GM21447 (cell line): ENCODE measurements around the gene NOP9.

Experiments
- ATAC-seq: cut with Tn5 transposase; IDR thresholded peaks from one replicate; pipeline ENCODE4 v1.9.1; 2021; ENCODE audit not compliant: unreplicated experiment

NOP9 gene

DNA sequence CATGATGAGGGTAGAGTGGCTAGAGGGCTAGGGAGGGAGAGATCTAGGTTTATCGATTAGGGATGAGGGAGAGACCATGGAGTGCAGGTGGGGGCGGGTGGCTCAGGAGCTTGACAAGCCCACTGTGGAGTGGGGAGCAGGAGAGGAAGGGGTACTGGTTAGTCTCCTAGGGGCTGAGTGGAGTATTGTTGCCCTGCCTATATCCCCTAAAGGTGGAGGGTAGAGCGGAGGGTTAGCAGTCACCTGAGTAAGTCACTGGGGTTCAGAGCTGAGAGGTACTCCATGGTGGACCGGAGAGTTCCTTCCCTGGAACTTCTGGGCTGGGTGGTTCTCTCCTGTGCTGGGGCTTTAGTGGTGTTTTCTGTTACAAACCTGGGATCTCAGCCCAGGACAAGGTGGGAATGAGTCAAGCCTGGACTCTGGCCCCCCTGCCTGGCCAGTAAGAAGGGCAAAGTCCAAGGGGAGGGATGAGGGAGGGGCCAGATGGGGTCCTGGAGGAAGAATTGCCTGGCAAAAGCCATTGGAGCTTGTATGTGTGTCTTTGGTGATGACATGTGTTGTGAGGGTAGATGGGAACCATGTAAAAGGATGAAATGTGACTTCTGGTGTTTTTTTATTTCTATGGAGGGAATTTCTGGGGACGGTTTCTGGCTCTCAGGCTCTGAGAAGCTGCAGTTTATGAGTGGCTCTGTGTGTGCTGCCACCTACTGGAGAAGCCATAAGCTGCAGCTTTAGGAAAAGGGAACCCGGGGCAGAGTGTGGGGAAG is 8.1 kb downstream of the NOP9 start, which contains the start of gene CIDEB:
Gene CIDEB, minus strand, starts transcription at position 403 of the 767 bp plus-strand sequence. Its CDS starts 119 bp downstream, at position 284.
- ATAC-seq: no peak

DNA sequence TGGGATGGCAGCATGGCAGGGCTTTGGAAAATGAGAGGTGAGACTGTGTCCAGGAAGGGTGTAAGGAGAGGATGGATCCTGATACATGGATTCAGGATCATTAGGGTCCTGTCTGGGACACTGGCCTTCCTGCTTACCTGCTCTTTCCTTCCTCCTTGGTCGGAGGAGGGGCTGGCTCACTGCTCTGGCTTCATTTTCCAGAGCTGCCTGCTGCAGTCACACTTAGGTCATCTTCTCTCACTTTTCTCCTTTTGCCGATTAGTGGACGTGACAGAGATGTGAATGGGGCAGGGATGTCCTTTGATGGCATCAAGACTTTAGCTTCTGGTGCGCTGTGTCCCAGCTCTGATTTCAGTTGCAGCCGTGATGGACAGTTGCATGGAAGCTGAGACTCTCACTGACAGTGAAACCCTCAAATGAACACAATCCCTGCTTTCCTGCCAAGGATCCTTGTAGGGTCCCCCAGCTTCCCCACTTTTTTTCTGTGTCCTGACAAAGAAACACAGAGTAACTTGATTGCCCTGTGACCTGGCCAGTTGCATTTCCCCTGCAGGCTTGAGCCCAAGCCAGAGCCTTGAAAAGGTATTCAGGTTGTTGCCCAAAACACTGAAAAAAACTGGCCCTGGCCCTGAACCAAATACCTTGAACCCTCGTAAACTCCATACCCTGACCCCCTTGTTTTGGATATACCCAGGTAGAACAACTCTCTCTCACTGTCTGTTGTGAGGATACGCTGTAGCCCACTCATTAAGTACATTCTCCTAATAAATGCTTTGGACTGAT is 8.9 kb downstream of the NOP9 start:
- no peak for ATAC-seq

DNA sequence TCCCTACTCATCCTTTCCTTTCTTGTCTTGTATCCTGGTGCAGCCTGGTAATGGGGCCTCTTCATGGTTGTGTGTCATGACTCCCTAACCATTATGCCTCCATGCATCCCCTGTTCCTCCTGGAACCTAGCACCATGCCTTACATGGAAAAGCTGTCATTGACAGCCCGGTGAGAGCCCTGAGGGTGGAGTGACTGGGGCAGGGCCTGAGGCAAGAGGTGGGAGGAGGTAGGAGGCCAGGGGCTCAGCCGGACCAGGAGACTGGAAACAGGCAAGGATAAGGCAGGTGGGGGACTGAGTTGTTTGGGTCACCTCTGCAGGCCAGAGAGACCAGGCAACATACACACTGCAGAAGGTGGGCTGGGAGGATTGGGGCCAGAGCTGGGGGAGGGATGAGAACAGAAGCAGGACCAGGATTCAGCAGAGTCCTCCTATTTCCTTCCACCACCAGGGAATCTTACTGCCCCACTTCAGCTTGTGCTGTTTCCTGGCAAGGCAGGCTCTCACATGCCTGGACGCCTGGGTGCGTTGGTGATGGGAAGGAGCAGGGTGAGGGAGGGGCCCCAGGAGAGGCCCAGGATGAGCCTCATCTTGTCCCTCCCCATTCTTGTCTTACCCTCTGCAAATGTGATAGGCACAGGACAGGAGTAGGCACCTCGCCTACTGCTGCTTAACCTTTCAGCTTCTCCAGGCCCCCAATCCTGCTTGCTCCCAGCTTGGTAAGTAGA is 10.1 kb downstream of the NOP9 start, which contains the start of gene LTB4R2:
Gene LTB4R2, plus strand, starts transcription at position 603 of the 727 bp plus-strand sequence. CDS start 525 bp downstream, outside the sequence.
- no peak for ATAC-seq

DNA sequence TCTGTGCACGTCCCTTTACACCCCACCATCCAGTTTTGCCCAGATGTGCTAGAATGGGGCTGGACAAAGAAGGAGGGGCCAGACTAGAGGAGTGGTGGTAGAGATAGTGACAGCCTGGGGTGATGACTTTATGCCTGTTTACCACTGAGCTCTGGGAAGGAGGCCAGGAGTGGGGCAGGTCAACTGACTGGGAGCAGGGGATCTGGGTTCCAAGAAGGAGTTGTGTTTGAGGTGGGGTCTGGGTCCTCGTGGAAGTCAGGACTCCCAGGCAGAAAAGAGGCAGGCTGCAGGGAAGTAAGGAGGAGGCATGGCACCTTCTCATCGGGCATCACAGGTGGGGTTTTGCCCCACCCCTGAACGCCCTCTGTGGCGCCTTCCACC is 10.6 kb downstream of the NOP9 start:
- ATAC-seq: no peak

DNA sequence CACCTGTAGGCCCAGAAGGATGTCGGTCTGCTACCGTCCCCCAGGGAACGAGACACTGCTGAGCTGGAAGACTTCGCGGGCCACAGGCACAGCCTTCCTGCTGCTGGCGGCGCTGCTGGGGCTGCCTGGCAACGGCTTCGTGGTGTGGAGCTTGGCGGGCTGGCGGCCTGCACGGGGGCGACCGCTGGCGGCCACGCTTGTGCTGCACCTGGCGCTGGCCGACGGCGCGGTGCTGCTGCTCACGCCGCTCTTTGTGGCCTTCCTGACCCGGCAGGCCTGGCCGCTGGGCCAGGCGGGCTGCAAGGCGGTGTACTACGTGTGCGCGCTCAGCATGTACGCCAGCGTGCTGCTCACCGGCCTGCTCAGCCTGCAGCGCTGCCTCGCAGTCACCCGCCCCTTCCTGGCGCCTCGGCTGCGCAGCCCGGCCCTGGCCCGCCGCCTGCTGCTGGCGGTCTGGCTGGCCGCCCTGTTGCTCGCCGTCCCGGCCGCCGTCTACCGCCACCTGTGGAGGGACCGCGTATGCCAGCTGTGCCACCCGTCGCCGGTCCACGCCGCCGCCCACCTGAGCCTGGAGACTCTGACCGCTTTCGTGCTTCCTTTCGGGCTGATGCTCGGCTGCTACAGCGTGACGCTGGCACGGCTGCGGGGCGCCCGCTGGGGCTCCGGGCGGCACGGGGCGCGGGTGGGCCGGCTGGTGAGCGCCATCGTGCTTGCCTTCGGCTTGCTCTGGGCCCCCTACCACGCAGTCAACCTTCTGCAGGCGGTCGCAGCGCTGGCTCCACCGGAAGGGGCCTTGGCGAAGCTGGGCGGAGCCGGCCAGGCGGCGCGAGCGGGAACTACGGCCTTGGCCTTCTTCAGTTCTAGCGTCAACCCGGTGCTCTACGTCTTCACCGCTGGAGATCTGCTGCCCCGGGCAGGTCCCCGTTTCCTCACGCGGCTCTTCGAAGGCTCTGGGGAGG is 11.3 kb downstream of the NOP9 start, which contains the start of gene LTB4R:
Gene LTB4R, plus strand, starts transcription at position 857 of the 959 bp plus-strand sequence. CDS start 4,150 bp downstream, outside the sequence.
- ATAC-seq: peak; percentile 58

DNA sequence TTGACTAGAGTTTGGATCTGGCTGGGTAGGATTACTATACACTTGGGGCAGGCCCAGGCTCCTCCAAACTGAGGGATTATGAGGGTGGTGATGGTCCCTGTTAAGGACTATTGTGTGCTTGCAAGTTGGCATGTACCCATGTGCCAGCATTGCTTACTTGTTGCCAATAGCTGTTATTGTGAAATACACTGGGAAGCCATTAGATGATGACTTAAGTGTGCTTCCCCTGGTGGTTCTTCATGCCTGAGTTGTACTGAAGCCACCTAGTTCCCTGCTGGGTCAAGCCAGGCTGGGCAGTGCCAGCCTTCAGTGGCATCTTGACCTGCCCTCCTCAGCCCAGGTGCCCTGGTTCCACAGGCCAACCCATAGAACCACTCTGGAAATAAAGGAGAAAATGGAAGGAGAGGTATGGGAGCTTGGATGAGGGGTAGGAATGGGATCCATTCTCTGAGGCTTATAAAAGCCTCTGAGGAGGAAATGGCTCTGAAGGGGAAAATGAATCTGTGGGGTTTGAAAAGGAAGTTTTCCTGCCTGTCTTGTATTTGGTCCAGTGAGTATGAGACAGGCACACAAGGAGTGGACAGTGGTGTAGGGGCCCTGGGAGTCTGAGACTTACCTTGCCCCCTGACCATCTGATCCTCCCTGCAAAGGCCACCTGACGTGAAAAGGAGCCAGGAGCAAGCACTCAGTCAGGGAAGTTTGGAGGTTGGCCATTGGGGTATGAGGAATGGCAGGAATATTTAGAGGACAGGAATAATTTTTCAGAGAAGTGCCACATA is 12.4 kb downstream of the NOP9 start:
- no peak for ATAC-seq

DNA sequence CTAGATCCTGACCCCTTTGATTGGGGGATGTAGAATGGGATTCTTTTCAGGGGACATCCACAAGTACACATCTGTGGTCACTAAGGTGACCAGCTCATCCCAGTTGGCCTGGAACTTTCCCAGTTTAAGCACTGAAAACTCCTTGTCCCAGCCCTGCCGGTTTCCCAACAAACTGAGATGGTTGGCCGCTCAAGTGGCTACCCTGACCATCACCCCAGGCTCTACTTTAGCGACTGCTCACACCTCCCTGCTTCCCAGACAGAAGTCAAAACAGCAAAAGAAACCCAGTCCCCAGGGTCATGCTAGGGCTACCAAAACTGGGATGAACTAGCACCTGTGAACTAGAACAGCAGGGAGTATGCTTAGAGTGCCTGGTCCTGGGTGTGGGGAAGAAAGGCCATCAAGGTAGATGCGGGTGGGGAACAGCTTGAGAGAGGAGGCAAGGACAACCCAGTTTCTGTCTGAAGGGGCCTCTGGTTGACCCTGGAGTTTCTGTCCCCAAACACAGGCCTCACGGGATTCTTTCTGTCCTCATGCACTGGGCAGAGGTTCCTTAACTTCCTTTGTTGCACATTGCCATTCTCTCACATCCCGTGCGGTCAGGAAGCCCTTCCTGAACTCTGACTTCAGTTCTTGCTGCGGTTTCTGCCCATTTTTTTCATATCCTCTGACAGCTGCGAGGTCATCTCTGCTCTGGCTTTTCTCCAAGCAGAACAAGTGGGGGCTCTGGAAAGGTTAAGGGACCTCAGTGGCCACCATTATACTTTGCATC is 13.3 kb downstream of the NOP9 start:
- ATAC-seq: no peak

DNA sequence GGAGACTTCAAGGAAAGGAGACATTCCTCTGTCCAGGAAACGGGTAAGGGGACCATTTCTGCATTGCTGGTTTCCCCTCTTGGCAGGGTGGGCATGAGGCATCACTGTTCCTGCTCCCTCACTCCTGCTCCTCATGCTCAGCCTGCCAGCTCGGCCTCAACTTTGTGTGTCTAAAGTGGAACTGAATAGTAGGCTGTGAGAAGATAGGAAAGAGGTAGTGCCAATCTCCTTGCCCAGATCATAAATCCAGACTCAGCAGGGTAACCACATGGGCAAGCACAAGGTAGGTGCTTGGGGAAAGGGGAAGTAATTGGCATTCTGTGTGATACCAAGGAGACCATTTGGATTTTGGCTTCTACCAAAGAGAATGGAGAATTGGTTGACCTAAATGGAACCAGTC is 14.3 kb downstream of the NOP9 start:
- ATAC-seq: no peak

DNA sequence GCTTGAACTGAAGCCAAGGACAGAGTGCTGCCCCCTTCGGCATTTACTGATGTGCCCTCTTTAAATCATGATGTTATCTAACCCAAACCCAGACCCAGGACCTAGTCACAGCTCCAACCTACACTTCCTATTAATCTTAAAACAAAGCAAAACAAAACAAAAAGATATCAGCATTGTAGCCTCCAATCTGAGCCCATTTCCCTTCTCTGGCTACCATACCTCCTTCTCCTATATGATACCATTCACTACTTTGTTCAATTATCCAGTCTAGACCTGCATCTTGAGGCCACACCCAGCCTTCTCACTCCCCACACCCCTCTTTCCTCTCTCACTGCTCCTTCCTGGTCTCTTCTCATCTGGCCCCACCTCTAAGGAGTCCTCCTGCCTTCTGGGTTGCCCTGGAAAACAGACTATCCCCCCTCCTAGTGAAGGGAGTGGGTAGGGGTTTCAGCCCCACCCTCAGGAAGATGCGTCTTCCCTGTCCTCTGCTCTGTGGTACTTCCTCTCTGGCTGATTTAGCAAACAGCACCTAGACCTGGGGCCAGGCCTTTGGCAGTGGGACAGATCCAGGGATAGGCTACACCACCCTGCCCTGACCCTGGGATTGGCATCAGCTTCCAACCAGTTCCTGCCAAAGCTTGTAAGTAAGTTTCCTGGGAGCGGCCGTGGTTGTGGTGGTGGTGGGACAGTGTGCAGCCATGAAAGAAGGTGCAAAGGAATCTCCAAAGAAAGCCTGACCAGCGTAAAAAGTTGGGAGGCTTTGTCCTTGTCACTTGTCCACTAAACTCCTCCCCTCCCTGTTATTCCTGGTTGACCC is 14.9 kb downstream of the NOP9 start:
- ATAC-seq: no peak

DNA sequence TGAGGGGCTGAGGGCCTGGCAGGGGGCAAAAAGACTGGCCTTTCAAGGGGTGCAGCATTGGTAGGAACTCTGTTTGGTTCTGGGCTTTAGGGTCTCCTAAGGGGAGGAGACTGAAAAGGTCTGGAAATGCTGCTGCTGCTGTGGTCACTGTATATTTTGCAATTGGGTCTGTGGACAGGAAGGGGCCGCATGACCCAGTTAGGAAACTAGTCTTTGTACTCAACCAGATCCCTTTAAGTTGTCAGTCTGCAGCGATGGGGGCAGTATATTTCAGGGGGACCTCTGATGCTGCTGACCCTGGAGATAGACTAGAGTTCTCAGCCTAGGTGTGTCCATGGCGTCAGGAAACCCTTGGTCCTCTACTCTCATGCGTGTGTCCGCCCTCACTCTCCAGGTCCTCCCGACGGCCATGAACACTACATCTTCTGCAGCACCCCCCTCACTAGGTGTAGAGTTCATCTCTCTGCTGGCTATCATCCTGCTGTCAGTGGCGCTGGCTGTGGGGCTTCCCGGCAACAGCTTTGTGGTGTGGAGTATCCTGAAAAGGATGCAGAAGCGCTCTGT is 15.7 kb downstream of the NOP9 start:
- no peak for ATAC-seq

DNA sequence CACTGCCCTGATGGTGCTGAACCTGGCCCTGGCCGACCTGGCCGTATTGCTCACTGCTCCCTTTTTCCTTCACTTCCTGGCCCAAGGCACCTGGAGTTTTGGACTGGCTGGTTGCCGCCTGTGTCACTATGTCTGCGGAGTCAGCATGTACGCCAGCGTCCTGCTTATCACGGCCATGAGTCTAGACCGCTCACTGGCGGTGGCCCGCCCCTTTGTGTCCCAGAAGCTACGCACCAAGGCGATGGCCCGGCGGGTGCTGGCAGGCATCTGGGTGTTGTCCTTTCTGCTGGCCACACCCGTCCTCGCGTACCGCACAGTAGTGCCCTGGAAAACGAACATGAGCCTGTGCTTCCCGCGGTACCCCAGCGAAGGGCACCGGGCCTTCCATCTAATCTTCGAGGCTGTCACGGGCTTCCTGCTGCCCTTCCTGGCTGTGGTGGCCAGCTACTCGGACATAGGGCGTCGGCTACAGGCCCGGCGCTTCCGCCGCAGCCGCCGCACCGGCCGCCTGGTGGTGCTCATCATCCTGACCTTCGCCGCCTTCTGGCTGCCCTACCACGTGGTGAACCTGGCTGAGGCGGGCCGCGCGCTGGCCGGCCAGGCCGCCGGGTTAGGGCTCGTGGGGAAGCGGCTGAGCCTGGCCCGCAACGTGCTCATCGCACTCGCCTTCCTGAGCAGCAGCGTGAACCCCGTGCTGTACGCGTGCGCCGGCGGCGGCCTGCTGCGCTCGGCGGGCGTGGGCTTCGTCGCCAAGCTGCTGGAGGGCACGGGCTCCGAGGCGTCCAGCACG is 16.4 kb downstream of the NOP9 start:
- ATAC-seq: no peak

DNA sequence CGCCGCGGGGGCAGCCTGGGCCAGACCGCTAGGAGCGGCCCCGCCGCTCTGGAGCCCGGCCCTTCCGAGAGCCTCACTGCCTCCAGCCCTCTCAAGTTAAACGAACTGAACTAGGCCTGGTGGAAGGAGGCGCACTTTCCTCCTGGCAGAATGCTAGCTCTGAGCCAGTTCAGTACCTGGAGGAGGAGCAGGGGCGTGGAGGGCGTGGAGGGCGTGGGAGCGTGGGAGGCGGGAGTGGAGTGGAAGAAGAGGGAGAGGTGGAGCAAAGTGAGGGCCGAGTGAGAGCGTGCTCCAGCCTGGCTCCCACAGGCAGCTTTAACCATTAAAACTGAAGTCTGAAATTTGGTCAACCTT is 16.9 kb downstream of the NOP9 start:
- ATAC-seq: no peak

DNA sequence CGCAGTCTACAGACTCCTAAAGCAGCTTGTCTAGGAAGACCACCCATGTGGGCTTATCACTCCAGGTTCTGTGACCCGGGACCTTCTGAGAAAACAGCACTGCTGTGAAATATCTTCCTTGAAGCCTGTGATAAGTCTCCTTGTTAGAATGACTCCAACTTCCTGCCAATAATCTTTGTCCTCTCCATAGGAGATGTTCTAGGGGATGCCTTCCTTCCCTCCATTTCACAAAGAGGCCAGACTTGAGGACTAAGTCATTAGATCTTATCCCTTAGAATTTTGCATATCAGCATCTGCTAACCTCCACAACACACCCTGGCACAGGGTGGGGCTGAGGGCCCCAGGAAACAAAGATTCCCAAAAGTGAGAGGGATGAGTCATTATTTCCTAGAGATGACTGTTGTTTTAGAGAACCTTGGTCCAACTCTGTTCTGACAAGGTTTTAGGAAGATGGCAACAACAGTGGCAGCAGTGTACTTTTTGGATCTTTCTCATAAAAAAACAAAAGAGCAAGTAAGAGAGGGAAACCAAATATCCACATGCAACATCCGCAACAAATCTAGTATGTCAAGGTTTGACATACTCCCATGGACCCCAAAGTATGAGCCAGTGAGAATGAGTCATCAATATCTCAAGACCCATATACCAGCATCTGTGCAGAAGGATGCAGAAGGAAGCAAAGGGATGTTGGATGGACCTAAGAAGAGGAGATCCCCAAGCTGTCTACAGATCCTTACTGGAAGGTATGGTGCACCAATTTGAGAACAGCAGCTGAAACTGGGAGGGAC is 17.7 kb downstream of the NOP9 start:
- no peak for ATAC-seq

DNA sequence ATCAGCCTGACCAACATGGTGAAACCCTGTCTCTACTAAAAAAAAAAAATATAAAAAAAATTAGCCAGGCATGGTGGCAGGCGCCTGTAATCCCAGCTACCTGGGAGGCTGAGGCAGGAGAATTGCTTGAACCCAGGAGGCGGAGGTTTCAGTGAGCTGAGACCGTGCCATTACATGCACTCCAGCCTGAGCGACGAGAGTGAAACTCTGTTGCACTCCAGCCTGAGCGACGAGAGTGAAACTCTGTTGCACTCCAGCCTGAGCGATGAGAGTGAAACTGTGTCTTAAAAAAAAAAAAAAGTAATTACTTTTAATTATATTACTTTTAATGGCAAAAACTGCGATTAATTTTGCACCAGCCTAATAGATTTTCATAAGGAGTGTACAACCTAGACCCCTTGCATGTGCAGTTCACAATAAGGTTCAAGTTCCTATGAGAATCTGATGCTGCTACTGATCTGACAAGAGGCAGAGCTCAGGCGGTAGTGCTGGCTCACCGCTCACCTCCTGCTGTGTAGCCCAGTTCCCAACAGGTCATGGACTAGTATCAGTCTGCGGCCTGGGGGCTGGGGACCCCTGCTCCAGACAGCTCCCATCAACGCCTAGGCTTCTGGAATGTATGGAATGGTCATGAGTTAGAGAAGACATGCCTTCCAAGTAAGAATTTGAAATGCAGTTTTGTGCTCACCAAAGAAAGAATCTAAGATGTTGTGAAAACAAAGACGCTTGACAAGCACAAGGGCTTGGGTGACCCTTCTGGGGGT is 21.7 kb downstream of the NOP9 start:
- ATAC-seq: no peak

DNA sequence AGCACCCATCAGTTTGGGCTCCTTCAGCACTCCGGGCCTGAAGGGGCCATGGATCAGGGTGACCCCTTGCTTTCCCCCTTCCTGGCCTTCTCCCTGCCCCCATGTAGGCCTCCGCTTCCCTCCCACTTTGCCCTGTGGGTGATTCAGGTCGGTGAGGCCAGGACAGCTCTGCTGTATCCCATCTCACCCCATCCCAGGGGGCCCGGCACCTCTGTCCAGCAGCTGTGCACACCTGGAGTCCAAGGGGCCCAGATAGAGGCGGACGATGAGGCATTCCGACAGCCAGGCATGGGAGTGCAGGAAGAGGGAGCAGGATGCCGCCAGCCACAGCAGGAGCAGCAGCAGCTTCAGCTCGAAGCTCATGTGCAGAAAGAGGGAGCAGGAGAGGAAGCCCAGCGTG is 23.0 kb downstream of the NOP9 start:
- ATAC-seq: no peak
